CD1c-positive myeloid dendritic cell (primary cell): Measurements from ENCODE around the gene SMIM35.
"Not testable (repeated sequence)": the region's sequence is repeated elsewhere in the genome, so short reads cannot be mapped to it uniquely, and the experiment has no call there.

Source experiments
- DNase-seq: peaks from one replicate; pipeline ENCODE4 v3.0.0-alpha.2; 2016; ENCODE audit errors: extremely low spot score

SMIM35 gene

DNA sequence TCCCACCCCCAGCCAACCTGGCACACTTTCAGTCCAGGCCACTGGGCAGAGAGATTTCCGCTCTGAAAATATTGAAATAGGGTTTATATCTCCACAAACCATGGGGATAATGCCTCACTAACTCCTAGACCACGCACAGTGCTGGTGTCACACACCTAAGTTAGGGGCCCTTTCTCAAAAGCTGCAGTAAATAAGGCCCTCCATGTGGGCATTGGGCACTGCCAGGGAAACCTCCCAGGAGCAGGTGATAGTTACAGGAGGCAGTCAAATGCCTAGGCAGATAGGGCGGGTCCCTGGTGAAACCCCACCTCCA lies 103.6 kb downstream of the SMIM35 start:
- DNase-seq, result no peak

- DNase-seq, result peak; percentile 65
Measured at GRCh38 chr11:117980720-117981119, 106.0 kb downstream of the SMIM35 start.

GRCh38 chr11:117980280-117980679 lies 106.5 kb downstream of the SMIM35 start:
- DNase-seq, result no peak

DNA sequence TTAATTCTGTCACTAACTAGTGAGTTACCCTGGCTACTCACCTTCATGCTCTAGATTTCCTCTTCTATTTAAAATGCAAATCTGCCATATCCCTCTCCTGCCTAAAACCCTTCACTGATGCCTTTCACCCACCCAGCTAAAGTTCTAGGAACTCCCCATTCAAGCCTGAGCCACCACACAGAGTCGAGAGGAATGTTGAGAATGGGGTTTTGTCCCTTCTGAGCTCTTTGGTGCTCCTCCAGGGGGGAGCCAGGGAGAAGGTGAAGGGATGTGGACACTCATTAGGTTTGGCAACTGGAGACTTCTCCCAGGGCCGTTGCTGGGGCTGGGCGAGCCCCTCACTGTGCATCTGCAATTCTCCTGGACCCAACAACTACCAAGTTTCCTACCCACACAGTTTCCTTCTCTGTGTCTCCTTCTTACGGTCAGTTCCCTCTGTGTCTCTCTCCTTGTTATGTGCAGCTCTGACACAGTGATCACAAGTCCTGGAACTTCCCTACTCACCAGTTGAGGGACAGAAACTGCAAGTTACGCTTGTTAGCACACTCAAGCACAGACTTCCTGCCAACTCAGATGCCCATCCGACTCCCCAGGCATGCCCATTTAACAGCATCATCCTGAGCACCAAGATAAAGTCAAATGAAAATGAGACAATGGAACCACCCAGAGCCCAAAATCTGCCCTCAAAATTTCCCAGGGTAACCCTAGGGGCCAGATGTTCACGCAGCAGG lies 107.1 kb downstream of the SMIM35 start:
- DNase-seq, result peak; percentile 87

DNA sequence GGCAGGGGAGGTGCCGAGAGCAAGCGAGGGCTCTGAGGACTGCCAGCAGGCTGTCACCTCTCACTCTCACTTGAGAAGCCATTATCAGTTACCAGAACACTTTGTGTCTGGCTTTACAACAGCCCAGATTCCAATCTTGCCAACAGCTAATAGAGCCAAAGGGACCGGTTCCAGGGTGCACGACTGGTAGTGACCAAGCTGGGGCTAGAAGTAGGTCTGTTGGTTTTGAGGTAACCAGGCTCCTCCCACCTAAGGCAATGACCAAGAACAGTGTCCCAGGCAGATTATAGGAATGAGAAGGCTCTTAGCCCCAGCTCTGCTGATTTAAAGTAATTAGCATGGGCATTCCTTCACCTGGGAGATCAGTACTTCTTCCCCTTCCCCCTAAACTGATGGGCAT lies 107.8 kb downstream of the SMIM35 start:
- peak; percentile 2 for DNase-seq

GRCh38 chr11:117978291-117978910 lies 108.4 kb downstream of the SMIM35 start:
- DNase-seq, result not testable (repeated sequence)

- DNase-seq, result not testable (repeated sequence)
Measured at GRCh38 chr11:117977612-117978264, 109.0 kb downstream of the SMIM35 start.

GRCh38 chr11:117977029-117977428 lies 109.7 kb downstream of the SMIM35 start:
- DNase-seq, result peak; percentile 53

- no peak for DNase-seq
Measured at GRCh38 chr11:117976445-117976844, 110.3 kb downstream of the SMIM35 start.

DNA sequence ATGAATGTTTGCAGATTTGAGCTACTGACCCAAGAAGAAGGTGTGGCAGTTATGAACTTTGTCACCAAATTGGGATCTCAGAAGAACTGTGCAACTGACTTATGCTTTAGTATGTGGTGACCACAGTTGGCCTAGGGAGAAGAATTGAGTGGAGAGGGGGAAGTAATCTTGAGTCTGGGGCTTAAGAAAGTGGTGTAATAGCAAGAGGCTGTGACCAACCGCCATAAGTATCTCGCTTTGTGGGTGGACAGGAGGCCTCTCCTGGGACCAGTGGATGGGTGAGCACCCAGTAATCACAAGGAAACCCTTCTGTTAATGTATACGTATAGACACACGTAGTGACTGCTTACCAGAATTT lies 113.3 kb downstream of the SMIM35 start:
- DNase-seq, result peak; percentile 69

- no peak for DNase-seq
Measured at GRCh38 chr11:117972629-117973502, 113.9 kb downstream of the SMIM35 start.

DNA sequence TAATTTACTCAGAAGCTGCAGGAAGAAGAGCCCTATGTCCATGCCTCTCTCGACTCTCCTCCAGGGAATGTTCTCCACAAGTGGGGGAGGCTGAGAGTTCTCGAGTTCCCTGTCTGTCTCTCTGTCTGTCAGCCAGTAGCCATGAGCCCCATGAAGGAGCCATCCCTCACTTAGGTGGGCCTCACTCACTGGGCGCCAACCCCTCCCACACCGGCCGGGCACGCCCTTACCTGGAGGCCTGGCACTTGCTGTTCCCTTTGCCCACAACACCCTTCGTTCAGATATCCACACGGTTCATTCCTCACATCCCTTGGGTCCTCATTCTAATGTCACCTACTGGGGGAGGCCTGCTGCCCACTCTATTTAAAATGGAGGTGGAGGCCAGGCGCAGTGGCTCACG lies 114.7 kb downstream of the SMIM35 start:
- DNase-seq, result no peak

- DNase-seq, result peak; percentile 80
Measured at GRCh38 chr11:117970400-117971024, 116.3 kb downstream of the SMIM35 start.

GRCh38 chr11:117969160-117969991 lies 117.4 kb downstream of the SMIM35 start:
- no peak for DNase-seq

DNA sequence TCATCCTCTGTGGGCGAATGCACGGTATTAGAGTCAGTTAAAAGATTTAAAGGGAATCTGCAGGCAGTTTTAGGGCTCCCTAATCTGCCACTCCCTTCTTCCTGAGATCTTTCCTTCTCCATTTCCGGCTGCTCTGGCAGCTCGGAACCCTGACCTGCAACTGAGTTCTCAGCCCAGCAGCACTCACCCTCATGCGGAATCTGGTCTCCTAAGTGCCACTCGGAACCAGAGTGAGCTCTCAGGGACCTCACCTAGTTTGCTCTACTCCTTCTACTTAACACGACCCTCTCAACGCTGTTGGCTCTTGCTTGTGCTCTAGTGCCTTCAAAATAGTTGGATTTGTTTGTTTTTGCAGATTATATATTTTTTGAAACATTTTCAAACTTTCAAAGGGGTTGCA lies 119.9 kb downstream of the SMIM35 start:
- DNase-seq, result no peak

- no peak for DNase-seq
Measured at GRCh38 chr11:117962826-117963225, 123.9 kb downstream of the SMIM35 start.

- DNase-seq, result no peak
Measured at GRCh38 chr11:117961896-117962295, 124.9 kb downstream of the SMIM35 start.

GRCh38 chr11:117960406-117960805 lies 126.4 kb downstream of the SMIM35 start:
- no peak for DNase-seq

DNA sequence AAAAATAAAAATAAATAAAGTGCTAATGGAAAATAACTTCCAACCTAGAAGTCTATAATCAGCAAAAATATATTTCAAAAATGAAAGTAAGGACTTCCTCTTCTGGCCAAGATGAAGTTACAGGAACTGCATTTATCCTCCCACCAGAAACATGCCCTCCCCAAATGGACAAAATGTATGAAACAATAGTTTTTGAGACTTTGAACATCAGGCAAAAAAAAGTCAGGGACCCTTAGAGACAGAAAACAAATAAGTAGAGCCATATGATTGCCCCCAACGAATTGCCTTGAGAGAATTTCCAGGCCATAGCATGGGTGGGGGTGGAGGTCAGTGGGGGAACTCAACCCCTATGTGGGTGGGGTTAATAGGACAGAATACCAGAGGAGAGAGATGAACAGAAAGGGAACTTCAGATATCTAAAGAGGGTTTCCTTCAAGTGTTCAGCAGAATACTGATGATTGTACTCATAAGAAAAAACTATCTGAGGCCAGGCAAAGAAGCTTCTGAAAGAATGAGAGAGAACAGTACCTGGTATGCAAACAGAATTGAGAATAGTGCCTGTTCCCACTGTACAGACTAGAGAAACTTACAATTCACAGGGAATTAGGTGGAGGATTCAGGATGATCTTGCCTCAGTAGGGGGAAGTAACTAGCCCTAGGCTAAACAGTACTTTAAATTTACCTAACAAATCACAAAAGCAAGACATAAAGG lies 127.2 kb downstream of the SMIM35 start:
- DNase-seq, result peak; percentile 76

DNA sequence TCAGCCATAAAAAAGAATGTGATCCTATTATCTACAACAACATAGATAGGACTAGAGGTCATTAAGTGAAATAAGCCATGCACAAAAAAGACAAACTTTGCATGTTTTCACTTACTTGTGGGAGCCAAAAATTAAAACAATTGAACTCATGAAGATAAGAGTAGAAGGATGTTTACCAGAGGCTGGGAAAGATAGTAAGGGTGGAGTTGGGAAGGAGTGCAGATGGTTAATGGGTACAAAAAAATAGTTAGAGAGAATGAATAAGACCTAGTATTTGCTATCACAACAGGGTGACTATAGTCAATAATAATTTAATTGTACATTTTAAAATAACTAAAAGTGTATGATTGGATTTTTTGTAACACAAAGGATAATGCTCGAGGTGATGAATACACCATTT lies 127.8 kb downstream of the SMIM35 start:
- DNase-seq, result no peak
